NCI-H1092 treated with DMSO at 0.1 percent for 48 hours (cell line): ENCODE data around the gene TEX44.
A peak's percentile ranks its signal among the peaks of the same experiment; 100 is the strongest.
"Not testable (repeated sequence)": the region's sequence is repeated elsewhere in the genome, so short reads cannot be mapped to it uniquely, and the experiment has no call there.

Source experiments
- DNase-seq: peaks from one replicate; lab custom pipeline; 2025; lab: John Stamatoyannopoulos, UW

TEX44 gene

DNA sequence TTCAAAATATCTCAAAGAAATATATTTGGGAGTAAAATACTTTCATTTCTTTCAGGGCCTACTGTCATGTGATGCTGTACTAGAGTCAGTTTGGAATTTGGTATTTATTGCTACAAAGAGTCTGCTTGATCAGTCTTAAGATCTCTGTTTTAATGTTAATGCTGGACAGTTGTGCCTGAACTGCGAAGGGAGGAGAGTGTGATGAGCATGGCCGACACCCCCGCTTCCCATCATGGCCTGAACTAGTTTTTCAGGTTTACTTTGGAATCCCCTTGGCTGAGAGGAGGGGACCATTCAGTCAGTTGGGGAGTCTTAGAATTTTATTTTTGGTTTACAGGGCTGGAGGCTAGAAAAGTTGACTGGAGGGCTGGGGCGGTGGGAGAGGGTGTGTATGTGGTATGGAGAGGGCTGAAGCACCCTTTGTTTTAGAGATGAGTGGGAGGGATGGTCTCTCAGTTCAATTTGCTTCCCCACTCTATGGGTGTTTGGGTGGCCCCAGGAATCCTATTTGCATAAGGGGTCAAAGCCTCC is 20.9 kb upstream of the TEX44 start:
- no peak for DNase-seq

DNA sequence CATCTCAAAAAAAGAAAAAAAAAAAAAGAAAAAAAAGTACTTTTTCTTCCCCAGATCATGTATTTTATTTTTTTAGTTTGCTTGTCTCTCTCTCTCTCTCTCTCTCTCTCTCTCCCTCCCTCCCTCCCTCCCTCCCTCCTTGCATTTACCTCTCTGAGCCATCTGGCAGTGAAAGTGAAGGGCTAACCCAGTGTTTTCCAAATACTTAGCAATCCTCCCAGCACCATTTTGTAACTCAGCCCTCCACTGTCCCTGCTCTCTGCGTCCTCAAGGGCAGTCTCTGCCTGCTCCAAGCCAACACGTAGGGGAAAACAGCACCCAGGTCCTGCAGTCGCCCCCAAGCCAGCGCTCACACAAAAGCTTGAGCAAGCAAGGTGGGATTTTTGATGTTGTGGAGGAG is 19.6 kb upstream of the TEX44 start:
- DNase-seq: no peak

DNA sequence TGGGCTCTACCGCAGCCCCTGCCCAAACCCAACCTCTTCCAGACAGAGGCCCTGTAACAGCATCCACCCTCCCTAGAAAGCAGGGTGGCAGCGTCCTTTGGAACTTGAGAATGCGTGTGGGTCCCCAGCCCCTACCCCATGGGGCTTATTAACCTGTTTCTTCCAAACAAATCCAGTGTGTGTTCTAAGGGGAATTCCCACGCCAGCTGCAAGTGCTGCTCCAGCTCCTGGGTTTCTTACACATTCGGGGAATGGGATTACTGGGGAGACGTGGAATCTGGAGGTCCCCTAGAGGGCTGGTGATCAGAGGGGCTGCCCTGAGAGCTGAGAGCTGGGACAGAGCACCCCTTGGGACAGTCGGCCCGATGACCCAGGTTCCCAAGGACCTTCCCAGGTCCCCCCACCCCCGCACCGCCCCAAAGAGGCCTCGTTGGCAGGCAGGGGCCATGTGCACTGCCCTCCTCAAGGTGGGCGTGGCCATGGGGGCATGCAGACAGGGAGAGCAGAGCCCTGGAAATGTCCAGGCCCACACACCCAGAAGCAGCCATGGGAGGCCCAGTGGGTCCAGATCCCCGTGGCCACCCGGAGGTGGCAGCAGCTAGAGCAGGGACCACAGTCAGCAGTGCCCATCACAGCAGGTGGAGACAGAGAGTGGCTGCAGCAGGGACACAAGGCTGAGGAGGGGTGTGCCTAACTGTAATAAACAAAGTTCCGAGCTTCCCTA is 18.8 kb upstream of the TEX44 start:
- DNase-seq: no peak

DNA sequence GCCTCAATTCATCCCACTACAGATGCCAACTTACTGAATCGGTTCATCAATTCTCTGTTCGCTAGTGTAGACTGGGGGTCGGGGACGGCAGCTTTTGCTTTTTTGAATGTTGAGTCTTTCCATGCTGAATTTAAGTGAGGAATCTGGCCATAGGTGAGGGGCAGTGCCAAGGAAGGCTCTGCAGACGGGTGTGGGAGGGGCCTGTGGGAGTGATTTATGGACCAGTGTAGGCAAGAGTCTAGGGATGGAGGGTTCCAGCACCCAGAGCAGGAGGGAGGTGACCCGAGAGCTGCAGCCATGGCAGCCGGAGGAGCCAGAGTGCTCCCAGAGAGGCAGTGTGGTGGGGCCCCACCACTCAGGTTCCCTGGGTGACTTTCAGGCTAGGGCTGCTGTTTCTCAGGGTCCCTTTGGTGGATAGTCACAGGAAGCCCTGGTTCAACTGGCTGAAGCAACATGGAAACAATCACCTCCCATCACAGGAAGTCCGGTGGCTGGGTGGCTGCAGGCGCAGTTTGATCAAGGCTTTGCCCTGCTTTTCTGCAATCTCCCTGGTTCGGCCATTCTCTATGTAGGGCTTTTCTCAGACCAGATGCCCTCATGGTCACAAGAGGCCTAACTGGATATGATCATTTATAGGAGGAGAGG is 16.9 kb upstream of the TEX44 start:
- no peak for DNase-seq

DNA sequence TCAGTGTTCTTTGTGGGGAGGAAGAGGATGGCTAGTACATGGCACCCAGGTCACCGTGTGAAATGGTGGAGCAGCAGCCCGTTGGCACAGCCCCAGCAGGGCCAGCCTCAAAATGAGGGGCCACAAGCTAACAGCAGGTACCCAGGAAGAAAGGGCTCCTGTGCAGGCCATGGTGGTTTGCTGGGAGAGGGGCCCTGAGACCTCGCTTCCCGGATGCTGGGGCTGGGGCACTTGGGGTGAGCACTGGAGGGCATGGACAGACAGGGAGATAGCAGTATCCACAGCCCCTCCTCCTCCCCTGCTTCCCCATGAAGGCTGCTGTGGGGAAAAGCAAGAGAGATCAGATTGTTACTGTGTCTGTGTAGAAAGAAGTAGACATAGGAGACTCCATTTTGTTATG is 16.2 kb upstream of the TEX44 start:
- no peak for DNase-seq

DNA sequence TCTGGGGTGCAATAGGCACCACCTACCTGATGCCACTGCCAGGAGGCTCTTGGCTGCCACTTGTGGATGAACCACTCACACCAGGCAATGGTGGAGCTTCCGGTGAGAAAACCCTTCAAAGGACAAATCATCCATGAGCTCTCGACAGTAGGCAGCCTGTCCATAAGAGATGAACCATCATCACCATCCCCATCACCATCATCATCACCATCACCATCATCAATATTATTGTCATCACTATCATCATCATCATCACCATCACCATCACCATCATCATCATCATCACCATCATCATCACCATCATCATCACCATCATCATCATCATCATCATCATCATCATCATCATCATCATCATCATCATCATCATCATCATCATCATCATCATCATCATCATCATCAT is 14.0 kb upstream of the TEX44 start:
- DNase-seq: not testable (repeated sequence)

DNA sequence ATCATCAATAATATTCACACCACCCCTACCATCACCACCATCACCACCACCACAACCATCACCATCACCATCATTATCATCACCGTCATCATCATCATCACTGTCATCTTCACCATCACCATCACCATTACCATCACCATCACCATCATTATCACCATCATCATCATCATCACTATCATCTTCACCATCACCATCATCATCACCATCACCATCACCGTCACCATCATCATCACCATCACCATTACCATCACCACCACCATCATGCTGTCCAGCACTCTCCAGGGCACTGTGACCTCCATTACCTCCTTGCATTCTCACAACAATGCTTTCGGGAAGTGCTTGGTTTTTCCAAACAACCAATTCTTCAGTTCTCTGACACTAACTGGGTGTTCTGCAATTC is 13.1 kb upstream of the TEX44 start:
- DNase-seq: no peak

DNA sequence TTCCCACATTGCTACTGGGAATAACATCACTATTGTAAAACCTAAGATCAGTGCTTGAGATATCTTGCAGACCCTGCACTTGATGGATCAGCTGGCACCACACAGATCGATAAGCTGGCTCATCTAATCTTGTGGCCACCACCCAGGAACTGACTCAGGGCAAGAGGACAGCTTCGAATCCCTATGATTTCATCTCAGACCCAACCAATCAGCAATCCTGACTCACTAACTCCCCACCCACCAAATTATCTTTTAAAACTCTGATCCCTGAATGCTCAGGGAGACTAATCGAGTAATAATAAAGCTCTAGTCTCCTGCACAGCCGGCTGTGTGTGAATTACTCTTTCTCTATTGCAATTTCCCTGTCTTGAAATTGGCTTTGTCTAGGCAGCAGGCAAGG is 11.3 kb upstream of the TEX44 start:
- DNase-seq: no peak

DNA sequence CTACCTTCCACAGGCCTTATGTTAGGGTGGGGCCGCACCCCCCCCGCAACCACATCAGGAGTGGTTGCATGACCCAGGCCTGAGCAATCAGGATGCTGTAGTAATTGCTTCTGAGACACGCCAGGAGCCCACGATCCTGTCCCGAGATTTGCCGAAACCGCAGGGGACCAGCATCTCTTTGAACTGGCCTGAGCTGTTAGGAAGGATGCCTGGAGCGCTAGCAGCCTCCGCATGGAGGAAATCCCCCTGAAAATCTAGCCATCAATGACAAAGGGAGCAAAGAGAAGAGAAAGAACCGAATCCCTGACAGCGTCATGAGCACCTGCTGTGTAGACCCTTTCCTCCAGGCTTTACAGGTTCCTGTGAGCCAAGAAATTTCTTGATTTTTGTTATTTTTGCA is 8.7 kb upstream of the TEX44 start:
- no peak for DNase-seq

DNA sequence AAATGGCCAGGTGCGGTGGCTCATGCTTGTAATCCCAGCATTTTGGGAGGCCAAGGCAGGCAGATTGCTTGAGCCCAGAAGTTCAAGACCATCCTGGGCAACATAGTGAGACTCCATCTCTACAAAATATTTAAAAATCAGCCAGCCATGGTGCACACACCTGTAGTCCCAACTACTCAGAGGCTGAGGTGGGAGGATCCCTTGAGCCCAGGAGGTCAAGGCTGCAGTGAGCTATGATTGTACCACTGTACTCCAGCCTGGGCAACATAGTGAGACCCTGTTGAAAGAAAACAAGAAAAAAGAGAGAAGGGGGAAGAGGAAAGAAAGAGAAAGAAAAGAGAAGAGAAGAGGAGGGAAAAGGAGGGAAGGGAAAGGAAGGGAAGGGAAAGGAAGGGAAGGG is 4.9 kb upstream of the TEX44 start:
- not testable (repeated sequence) for DNase-seq

DNA sequence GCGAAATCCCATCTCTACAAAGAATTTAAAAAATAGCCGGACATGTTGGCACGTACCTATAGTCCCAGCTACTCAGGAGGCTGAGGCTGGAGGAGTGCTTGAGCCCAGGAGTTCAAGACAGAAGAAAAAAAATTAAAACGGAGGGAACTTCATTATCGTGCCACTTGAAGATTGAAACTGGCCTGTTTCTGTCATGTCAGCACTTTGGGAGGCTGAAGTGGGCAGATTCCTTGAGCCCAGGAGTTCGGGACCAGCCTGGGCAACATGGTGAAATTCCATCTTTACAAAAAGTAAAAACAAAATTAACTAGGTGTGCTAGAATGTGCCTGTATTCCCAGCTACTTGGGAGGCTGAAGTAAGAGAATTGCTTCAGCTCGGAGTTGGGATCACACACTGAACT is 3.0 kb upstream of the TEX44 start:
- no peak for DNase-seq

DNA sequence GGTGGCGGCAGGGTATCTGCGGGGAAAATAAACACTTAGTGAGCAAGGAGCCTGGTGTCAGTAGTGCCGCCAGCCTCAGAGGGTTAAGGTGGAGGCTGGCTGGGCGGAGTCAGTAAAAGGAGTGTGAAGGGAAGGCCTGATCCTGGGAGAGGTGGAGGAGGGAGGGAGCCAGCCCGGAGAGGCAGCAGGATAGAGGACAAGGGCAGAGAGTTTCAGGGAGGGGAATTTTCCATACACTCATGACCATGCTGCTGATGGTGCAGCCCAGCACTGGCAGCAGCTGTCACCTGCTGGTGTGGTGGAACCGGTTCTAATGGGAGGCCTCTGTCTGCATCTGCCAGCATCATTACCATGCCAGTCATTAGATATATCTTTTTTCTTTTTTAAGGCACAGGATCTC is 2.0 kb upstream of the TEX44 start:
- DNase-seq: no peak

DNA sequence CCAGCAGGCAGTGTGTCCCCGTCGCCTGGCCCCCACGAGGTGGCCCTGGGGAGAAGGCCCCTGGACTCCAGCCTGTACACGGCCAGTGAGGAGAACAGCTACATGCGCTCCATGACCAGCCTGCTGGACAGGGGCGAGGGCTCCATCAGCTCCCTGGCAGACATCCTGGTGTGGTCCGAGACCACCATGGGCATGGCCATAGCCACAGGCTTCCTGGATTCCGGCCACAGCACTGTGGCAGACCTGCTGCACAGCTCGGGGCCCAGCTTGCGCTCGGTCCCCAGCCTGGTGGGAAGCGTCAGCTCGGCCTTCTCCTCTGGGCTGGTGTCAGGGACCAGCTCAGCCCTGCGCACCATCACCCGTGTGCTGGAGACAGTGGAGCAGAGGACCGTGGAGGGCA is 1.0 kb downstream of the TEX44 start:
- DNase-seq: no peak

DNA sequence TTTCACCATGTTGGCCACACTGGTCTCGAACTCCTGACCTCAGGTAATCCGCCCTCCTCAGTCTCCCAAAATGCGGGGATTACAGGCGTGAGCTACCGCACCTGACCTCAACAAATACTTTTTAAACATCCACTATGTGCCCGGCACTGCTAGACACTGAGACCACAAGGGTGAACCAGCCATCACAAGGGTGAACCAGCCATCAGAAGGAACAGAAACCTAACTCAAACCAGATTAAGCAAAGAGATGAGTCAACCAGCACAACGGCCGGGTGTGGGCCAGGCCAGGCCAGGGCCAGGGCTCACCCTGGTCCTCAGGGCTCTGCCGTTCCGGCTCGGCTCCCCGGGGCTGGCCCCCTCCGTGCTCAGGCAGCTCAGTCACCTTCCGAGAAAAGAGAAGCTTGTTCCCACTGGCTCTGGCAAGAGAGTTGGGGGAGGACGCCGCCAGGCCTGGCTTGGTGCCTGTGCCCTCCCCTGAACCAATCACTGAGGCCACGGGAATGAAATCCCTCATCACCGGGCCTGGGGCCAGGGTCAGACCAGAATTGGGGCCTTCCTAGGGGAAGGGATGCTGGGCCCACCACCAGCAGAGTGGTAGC is 4.4 kb downstream of the TEX44 start:
- DNase-seq: no peak

DNA sequence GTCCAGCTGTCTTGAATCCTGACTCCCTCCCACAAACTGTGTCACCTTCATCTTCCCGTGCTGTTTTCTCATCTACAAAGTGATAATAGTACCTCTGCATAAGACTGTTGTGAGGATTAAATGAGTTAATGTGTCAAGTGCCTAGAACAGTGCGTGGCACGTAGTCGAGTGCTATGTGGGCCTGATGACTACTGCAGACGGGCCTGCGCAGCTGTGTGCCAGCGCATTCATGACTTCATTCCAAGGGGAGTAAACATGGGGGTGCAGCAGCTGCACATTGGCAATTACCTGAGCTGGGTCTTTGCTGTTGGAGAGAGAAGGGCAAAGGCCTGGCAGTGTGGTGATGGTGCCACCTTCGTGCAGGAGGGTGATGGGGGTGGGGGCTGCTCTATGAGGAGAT is 5.0 kb downstream of the TEX44 start:
- DNase-seq: no peak

DNA sequence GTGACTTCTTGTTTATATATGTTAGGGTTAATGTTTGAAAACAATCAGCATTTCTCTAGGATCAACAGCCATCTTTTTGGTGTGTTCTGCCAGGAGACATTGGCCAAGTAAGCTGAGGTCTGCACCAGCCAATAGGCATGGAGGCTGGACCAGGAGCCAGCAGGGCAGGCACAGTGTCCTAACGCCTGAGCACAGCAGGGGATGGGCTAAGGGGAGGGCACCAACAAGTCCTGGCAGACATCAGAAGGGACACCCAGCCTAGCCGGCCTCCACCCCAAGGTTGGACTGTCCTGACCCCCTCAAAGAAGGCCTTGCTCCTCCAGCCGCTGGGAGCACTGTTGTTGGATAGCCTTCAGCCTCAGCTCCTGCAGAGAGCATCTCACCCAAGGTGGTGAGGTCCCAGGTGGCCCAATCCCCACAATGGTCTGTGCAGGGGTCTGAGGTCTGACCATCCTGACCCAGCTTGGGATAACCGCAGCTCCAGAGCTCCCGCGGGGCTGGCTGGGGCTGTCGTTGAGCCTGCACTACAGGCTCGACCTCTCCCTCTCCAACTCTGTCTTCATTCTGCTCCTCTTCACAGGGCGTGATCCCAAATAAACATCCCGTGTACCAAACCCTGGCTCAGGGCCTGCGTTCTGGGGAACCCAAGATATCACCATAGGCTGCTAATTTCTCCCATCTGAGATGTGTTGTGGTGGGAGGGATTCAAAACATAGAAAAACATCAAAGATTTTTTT is 8.1 kb downstream of the TEX44 start:
- DNase-seq: no peak

DNA sequence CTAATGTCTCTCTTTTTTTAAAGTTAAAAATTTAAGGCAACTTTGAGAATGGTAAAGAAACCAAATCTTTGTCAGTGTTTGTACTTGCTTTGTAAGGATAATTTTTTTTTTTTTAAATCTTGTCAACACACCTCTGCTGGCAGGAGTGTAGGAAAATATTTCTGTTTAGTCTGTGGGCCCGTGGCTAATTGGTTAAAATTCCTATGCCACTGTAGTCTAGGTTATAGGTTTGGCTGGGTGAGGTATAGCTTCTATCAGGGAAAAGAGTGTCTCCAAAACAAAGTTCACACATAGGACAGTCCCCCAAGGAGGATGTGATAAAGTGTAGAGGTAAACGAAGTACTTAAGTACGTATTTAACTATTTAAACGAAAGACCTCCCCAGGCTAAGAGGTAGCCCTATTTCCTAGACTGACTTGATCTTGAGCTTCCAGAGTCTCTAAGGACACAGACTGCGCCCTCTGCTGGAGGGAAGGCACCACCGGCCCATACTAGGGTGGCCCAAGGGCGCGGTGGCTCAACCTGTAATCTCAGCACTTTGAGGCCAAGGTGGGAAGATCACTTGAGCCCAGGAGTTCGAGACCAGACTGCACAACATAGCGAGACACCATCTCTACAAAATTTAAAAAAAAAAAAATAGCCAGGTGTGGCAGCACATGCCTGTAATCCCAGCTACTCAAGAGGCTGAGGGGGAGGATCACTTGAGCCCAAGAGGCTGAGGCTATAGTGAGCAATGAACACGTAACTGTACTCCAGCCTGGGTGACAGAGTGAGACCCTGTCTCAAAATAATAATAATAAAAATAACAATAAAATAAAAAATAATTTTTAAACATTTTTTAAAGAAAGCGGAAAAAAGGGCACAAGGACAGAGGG is 8.9 kb downstream of the TEX44 start:
- peak; percentile 52 for DNase-seq

DNA sequence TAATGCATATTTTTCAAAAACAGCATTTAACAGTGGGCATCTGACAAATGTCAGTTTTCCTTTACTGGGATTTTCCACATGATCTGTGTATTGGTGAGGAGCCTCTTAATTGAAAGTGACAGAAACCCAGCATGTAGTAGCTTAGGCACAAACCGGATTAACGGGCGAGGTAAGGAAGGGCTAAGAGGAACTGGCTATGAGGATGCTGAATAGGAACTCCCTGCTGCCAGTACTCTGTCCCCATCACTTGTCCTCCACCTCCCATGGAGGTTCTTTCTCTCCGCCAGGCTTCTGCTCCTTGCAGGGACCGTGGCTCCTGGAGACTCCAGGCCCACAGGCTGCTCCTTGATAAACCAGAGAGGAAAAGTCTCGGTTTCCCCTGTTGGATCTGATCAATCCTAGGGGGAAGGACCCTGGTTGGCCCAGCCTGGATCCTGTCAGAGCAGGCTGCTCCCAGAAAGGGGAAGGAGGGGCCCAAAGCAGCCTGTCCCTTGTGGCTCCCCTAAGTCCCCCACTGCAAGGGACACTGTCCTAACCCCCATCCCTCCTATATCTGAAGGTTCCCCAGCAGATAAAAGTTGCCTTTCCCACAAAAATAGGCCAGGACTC is 10.3 kb downstream of the TEX44 start:
- DNase-seq: no peak

DNA sequence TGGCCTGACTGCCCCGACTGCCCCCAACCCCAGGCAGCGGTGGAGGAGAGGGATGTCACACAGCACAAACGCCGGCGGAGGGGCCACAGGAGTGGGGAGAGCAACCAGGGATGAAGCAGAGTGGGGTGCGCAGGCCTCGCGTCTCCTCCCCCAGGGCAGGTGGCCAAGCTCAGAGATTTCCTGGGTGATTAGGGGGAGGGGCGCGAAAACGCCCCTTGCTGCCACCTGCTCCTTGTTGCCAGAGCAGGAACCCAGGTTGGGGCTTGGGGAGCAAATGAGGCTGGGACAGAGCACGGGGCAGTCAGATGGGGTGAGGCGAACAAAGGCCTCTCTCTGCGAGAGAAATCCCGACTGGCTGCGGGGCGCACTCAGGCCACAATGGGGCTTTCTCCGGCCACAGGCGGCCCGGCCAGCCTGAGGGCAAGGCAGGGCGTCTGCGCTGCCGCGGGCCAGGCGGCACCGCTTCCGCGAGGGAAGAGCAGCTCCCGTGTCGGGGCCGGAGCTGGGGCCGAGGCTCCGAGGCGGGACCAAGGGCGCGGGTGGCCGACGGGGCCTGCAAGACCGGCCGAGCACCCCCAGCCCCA is 11.5 kb downstream of the TEX44 start:
- DNase-seq: peak; percentile 57

DNA sequence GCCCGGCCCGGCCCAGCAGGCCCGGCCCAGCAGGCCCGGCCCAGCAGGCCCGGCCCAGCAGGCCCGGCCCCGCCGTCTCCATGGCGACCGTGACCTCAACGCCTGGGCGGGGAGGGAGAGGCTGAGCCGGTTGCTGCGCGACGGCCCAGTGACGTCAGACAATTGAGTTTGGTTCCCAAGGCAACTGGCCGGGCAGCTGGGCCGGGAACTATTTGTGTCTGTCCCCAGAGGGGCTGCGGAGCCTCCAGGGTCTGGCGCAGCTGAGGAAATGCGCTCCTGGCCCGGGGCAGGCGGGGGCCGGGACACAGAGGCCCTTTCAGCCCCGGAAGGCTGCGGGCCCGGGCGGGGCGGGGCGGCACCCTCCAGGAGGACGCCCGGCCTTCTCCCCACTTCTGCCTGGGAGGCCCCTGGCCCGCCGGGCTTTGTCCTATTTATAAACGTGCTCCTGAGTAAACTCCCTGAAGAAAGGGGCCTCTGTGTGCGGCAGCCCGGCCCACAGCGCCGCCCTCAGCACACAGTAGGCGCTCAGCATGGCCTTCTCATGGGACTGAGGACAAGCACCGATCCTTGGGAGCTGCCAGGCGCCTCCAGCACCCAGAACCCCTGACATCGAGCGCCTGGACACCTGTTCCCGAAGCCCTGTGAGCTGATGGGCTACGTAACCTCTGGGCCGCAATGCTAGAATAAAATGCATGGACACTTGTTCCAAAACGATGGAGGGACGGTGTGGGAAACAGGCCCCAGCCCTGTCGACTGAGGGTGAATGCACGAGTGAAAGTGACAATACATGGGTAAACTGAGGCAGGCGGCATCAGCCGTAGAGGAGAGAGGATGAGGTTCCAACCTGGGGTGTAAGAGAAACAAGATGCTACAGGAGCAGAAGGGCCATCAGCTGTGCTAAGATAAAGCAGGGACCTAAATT is 12.3 kb downstream of the TEX44 start:
- peak; percentile 90 for DNase-seq
